Activated T-helper 1 cell treated with Interleukin-2 at 50 U/mL for 16 hours (primary cell): ENCODE results near the gene CD14.
"Not testable (repeated sequence)": the region's sequence is repeated elsewhere in the genome, so short reads cannot be mapped to it uniquely, and the experiment has no call there.

Source experiments
- DNase-seq: peaks from one replicate; pipeline ENCODE4 v3.0.0-alpha.2; 2020; ENCODE audit warnings: low read depth

CD14 gene

DNA sequence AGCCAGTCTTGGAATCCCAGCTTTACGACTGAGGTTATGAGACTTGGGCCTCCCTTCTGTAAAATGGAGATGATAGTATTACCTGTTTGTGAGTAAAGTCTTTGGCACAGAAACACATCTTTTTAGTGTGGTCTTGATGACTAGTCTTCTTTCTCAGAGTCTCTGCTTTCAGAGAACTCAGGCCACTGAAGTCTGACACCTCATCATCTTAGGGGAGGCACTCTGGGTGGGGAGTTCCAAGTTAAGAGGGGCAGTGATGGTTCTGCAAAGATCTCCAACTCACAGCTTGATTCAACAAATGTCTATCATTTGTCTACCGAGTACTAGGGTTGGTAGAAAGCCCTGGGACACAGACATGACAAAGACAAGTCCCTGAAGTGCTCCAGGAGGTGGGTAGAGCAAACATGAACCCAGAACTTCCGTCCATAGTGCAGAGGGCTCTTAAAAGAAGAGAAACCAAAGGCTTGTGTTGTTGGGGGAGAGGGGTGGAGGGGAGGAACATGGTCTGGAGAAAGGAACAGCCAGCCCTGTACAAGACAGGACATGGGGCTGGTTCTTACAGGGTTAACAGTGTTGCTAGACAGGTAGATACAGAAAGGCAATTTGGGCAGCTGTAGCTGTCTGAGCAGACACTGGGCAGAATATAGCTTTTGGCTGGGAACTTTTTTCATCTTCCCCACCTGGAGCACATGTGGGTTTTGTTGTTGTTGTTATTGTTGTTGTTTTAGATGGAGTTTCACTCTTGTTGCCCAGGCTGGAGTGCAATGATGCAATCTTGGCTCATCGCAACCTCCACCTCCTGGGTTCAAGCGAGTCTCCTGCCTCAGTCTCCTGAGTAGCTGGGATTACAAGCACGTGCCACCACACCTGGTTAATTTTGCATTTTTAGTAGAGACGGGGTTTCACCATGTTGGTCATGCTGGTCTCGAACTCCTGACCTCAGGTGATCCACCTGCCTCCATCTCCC lies 2.6 kb upstream of the CD14 start:
- DNase-seq, result no peak

DNA sequence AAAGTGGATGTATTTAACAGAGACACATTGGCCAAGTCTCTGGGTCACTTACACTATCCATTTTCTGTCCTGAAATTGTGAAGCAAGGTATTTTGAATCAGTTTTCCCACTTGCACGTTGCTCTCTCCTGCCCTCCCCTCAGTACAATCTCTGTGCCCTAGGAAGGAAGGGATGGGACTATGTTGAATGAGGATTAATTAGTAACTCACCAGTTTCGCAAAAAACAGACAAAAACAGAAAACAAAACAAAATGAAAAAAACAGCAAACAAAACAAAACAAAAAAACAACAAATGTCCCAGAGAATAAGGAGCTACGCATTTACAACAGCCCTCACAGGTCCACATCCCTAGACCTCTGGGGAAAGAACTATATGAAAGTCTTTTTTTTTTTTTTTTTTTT lies 1.1 kb upstream of the CD14 start:
- DNase-seq, result no peak

DNA sequence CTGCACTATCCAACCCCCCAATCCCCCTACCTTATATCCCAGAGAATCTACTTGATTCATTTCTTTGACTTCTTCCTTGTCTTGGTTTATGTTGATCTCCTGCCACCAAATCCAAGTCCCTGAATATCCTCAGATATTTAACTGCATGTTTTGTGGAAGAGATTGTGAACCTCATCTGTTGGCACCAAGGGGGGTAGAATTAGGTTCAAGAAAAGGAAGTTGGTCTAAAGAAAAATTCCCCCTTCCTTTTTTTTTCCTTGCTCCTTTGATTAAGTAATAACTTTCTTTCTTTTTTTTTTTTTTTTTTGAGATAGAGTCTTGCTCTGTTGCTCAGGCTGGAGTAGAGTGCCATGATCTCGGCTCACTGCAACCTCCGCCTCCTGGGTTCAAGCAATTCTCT lies 526 bp upstream of the CD14 start:
- DNase-seq, result no peak

DNA sequence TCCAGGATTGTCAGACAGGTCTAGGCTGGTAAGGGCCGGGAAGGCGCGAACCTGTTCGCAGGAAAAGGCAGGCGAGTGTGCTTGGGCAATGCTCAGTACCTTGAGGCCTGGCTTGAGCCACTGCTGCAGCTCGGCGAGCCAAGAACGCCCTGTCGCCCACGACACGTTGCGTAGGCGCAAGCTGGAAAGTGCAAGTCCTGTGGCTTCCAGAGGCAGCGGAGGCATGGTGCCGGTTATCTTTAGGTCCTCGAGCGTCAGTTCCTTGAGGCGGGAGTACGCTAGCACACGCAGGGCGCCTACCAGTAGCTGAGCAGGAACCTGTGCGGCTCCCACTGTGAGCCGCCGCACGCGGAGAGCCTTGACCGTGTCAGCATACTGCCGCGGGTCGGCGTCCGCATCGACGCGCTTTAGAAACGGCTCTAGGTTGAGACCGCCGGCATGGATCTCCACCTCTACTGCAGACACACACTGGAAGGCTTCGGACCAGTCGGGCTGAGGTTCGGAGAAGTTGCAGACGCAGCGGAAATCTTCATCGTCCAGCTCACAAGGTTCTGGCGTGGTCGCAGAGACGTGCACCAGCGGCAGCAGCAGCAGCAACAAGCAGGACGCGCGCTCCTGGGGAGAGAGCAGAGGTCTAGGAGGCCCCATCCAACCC lies 482 bp downstream of the CD14 start:
- DNase-seq, result peak; percentile 22

DNA sequence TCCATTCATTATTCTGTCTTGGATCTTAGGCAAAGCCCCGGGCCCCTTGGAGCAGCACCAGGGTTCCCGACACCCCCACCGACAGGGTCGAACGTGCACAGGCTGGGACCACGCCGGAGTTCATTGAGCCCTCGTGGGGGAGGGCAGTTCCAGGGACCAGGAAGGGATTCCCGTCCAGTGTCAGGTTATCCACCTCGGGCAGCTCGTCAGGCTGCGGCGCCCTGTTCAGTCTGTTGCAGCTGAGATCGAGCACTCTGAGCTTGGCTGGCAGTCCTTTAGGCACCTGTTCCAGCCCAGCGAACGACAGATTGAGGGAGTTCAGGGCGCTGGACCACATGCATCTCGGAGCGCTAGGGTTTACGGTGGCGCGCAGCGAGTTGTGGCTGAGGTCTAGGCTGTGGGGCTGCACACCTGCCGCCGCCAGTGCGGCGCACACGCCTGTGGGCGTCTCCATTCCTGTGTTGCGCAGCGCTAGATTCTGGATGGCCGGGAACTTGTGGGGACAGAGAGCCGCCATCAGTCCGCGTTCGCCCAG lies 1.1 kb downstream of the CD14 start:
- peak; percentile 11 for DNase-seq

DNA sequence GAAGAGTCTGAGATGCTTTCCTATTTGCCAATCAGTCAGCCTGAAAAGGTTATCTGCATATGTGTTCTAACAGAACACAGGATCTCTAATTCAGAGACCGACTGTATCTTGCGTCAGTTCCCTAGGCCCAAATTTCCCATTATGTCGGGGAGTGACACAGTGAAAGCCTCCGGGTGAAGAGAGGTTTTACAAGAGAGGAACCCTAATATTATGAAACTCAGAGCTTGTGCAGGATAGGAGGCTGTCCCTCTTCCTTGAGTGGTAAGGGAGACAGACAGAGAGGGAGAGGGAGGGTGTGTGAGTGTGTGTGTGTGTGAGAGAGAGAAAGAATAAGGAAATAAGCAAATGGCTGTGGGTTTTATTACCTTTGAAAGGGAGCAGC lies 1.9 kb downstream of the CD14 start:
- no peak for DNase-seq

DNA sequence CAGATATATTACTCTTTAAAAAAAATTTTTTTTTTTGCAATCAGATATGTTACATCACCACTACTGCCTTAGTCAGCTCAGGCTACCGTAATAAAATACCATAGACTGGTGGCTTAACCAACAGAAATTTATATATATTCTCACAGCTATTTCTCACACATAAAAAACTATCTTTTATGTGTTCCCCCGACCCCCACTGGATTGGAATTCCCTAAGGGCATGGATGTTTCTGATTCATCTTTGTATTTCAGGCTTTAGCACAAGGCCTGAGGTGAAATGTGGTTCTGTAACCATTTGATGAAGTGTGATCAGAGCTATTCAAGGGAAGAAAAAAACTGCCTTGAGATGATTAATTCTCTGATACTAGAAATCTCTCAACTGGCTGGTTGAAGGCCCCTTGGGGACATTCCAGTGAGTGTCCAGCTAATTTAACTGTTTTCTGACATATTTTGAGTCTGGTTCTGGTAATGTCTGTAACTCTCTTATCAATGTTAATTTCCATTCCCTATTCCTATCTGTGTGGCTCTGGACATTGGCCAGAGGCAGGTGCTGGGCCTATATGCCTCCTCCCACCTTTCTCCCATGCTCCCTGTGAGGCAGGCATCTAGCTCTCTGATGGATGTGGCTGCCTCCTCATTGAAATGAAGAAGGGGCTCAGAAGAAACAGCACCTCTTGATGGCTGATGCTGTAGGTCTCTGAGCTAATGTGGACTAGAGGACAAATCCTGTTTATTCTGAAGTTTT lies 2.5 kb downstream of the CD14 start:
- no peak for DNase-seq

DNA sequence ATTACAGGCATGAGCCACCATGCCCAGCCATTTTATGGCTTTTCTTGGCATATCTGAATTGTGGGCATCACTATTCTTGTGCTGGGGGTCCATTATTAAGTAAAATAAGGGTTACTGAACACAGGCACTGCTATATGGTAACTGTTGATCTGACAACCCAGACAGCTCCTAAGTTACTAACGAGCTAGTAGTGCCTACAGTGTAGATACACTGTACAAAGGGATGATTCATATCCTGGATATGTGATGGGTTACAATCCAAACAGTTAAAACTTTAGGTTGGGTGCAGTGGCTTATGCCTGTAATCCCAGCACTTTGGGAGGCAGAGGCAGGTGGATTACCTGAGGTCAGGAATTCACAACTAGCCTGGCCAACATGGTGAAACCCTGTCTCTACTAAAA lies 4.3 kb downstream of the CD14 start:
- no peak for DNase-seq

DNA sequence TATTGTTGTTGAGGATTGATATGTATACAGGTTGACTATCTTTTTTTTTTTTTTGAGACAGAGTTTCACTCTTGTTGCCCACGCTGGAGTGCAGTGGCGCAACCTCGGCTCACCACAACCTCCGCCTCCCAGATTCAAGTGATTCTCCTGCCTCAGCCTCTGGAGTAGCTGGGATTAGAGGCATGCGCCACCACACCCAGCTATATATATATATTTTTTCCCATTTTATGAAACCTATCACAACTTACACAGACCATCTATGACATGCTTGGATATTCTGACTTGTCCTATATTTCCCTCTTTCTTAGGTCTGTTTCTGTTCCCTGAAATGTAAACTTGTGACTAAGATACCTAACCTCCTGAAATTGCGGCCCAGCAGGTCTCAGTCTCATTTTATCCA lies 5.0 kb downstream of the CD14 start:
- DNase-seq, result no peak

DNA sequence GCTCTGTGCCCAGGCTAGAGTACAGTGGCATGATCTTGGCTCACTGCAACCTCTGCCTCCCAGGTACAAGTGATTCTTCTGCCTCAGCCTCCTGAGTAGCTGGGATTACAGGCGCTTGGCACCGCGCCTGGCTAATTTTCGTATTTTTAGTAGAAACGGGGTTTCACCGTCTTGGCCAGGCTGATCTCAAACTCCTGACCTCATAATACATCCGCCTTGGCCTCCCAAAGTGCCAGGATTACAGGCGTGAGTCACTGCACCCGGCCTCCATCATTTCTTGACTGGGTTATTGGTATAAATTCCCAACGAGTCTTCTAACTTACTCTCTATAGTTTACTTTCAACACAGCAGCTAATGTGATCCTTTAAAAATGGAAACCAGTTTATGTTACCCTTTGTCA lies 8.1 kb downstream of the CD14 start:
- not testable (repeated sequence) for DNase-seq

DNA sequence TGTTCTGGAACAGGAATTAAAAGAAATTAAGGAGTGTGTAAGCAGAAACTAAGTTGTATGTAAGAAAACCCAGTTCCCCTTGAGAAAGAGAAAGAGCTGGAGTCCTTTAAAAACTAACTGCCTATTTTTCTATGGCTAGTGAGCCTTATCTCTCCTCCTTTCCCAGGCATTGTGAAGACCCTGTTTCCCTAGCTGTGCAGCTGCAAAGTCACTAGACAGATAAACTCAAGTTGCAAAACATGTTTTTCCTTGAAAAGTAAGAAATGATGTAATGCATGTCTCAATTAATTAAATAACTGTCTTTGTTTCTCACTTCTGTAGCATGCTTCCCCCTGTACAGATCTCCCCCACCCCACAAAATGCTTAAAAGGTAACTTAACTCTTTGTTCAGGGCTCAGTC lies 9.9 kb downstream of the CD14 start:
- not testable (repeated sequence) for DNase-seq

DNA sequence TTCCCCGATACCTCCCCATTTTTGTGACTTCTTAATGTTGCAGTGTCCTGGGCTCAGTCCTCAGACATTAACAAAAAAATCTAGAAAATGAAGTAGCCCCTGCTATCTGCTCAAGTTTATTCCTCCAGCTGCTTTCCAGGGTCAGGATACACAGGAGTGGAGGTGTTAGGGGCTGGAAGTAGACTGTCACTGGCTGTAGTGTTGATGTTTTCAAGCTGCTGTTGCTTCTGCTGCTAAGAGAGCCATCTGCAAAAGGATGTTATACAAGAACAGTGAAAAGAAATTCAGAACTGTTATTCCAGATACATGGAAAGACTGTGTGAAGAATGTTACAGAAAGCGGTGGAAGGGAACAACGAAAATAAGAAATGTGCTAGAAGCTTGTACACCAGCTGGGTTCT lies 10.7 kb downstream of the CD14 start:
- no peak for DNase-seq

DNA sequence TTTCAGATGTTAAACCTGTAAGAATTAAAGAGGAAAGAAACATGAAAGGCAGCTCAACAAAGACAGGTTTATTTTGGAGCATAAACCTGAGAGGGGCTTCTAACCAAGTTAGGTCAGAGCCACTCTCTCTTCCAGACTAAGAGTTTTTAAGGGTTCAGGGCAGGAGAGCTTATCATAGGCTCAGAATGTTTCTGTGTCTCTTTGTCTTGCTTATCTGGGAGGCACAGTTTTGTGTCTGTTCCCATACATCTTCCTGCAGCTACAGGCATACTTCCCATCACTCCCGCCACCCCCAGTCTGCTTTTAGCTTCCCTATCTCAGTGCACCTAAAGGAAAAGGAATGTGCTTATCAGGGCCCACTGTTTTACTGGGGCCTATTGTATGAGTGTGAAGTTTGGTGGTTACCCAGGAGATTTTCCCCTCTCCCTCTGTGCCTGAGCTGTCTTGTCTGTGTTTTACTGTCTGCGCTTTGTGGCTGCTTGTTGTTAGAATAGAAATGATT lies 21.9 kb downstream of the CD14 start:
- no peak for DNase-seq

DNA sequence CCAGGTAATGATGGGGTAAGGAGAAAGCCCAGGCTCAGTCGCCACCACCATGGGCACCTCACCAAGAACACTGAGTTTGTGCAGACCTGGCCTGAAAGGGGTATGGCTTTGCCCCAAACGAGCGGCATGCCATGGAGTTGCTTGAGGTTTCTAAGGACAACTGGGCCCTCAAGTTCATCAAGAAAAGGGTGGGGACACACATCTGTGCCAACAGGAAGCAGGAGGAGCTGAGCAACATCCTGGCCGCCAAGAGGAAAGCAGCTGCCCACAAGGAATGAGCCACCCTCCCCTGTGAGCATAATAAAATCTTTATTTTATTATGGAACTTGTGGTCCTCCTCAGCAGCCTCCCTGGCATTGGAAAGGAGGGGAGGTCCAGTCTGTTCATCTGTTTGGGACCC lies 23.8 kb downstream of the CD14 start:
- no peak for DNase-seq

DNA sequence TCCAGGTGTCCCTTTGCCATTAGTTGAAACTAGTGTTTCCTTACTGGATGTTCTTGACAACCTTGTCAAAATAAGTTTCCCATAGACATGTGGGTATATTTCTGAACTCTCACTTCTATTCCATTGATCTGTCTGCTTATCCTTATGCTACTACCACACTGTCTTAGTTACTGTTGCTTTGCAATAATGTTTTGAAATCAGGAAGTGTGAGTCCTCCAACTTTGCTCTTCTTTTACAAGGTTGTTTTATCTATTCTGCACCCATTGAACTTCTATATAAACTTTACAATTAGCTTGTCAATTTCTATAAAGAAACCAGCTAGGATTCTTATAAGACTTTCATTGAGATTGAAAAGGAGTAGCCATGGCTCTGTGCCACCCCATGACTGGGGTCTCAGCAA lies 24.3 kb downstream of the CD14 start:
- DNase-seq, result no peak

DNA sequence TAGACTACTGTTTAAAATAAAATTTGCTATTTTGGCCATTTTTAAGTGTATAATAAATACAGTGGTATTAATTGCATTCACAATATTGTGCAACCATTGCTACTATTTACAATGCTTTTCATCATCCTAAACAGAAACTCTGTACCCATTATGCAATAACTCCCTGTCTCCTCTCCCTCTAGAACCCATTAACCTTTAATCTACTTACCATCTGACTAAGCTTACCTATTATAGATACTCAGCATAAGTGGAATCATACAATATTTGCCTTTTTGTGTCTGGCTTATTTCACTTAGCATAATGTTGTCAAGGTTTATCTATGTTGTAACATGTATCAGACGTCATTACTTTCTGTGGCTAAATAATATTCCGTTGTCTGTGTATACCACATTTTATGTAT lies 25.9 kb downstream of the CD14 start:
- no peak for DNase-seq

DNA sequence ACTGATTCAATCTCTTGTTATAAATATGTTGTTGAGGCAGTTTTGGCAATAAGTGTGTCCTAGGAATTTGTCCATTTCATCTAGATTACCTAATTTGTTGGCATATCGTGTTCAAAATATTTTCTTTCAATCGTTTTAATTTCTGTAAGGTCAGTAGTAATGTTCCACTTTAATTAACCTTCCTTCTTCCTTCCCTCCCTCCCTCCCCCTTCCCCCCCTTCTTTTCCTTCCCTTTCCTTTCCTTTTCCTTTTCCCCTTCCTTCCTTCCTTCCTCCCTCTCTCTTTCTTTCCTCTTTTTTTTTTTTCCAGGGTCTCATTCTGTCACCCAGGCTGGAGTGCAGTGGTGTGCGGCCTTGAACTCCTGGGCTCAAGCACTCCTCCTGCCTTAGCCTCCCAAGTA lies 27.1 kb downstream of the CD14 start:
- DNase-seq, result no peak

DNA sequence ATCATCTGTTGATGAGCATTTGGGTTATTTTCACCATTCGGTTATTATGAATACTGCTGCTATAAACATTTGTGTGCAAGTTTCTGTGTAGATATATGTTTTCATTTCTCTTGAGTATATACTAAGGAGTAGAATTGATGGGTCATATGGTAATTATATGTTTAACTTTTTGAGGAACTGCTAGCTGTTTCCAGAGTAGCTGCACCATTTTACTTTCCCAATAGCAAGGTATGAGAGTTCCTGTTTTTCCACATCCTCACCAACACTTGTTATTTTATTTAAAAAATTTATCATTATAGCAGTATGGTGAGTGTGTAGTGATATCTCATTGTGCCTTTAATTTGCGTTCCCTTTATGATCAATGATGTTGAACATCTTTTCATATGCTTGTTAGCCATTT lies 29.2 kb downstream of the CD14 start:
- no peak for DNase-seq

DNA sequence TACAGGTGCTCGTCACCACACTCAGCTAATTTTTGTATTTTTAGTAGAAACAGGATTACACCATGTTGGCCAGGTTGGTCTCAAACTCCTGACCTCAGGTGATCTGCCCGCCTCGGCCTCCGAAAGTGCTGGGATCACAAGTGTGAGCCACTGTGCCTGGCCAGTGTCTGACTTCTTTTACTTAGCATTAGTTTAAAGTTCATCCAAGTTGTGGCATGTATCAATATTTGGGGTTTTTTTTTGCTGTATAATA lies 29.6 kb downstream of the CD14 start:
- DNase-seq, result not testable (repeated sequence)

DNA sequence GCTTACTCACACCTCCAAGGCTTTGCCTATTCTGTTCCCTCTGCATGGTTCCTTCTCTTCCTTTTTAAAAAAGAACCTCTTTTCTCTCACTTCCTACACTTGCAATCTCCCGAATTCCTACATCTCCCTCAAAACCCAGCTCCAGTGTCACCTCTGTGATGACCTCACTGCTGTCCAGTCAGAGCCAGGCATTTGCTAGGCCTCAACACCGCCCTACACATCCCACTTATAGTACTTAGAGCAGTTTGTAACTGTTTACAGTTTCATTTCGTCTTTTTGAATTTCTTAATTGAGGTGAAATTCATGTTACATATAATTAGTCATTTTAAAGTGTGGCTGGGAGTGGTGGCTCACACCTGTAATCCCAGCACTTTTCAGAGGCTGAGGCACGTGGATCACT lies 30.8 kb downstream of the CD14 start:
- DNase-seq, result no peak

DNA sequence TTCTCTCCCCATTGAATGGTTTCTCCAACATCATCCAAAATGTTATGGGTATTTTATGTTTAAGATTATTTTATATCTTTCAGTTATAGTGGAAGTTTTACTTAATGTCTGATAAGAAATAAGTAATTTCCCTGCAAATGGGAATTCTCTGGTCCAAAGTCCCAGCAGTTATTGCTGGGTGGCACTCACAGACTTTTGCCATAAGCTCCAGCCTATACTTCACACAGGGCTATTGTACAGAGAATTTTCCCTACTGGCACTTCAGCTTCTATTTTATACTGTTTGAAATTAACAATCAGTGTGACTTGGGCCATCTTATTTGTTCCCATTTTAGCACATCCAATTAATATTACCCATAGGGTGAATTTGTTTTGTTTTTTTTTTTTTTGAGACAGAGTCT lies 32.9 kb downstream of the CD14 start:
- no peak for DNase-seq

DNA sequence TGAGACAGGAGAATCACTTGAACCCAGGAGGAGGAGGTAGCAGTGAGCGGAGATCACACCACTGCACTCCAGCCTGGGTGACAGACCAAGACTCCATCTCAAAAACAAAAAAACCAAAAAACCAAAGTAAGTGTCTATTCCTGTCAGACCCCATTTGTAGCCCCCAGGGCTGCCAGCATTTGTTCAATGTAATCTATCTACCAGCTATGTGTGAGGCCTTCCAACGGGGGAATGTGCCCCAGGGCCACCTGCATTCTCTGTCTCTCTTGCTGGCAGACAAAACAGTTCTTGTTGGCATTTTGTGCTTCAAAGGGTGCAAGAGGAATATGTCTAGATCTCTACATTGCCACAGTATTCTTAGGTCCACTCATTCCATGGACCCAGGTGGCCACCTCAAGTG lies 34.1 kb downstream of the CD14 start:
- no peak for DNase-seq

DNA sequence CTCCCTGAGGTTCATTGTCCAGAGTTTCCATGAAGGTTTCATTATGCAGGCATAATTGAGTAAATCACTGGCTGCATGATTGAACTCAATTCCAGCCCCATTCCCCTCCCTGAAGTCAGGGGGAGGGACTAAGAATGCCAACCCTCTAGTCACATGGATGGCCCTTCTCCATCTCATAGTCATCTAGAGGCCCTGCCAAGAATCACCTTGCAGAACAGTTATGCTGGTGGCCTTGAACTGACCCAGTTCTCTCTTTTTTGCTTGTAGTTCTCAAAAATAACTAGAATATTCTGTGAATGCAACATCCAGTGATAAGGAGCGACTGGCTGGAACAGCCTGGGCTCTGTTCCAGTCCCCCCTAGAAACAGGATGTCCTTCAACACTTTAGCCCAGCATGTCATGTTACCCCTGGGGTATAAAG lies 36.6 kb downstream of the CD14 start:
- DNase-seq, result no peak
